ENCODE data around the gene MLC1.

The MLC1 gene

DNA sequence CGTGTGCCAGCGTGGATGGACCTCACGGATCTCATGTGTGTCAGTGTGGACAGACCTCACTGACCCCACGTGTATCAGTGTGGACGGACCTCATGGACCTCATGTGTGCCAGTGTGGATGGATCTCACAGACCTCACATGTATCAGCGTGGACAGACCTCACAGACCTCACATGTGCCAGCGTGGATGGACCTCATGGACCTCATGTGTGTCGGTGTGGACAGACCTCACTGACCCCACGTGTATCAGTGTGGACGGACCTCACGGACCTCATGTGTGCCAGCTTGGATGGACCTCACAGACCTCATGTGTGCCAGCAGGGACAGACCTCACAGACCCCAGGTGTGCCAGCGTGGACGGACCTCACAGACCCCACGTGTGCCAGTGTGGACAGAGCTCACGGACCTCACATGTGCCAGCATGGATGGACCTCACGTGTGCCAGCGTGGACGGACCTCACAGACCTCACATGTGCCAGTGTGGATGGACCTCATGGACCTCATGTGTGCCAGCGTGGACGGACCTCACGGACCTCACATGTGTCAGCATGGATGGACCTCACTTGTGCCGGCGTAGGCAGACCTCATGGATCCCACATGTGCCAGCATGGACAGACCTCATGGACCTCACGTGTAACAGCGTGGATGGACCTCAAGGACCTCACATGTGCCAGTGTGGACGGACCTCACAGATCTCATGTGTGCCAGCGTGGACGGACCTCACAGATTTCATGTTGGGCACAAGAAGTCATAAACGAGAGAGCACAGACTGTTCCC is 45.4 kb downstream of the MLC1 start:
- no peak for DNase-seq (ENCODE audit: low read depth in 1 of 2, low spot score in 1 of 2)

DNA sequence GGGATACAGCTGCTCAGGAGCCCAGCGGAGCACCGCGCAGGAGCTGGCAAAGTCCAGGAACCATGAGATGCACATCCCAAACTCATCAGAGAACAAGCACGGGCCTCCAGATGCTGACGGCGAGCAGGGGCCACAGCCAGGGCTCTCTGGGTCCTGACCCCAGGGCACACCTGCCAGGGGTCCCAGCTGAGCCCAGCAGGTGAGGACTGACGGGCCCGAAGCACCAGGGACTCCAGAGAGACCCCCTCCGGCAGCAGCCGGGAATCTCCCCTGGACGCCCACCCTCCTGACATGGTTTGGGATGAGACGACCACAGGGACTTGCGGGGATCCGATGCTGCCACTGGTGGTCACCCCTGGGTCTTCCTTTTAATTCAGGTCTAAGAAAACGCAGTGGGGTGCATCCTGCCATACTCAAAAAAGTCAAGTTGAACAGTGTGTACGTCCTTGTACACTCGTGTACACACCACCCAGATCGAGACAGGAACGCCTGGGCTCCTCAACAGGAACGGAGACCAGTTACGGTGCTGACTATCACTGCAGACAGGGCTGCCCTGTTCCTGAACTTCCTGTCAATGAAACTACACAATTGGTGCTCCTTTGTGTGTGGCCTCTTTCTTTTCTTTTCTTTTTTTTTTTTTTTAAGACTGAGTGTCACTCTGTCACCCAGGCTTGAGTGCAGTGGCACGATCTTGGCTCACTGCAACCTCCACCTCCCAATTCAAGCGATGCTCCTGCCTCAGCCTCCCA is 49.1 kb downstream of the MLC1 start:
- DNase-seq (ENCODE audit: low read depth in 1 of 2, low spot score in 1 of 2): no peak

DNA sequence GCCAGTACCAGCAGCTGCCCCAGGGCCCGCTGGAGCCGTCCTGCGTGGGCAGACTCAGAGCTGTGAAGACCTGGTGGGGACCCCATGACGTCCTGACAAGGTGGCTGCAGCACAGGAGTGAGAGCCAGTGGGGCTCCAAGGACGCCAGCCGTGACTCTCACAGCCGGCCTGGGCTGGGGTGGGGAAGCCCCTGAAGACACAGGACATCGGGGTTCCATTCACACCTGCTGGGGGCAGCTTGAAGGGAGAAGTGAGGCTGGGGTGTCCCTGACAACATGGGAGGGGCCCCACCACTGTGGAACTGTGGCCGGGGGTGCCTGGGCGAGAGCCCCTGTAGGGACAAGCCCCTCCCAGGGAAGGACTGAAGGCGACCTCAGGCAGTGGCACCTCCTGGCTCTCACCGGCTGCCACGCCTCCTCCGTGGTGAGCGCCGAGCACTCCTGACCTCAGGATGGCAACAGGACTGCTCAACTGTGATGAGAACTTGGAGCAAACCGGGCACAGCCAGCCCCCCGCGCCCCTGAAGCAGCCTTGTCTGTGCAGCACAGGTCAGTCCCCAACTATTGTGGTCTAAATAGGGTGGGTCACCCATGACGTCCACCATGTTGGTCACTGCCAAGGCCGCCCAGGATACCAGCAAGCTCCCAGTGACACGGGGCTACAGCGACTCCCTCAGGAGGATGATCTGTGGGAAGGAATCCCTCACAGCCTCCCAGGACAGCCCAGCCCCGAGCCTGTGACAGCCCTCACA is 49.9 kb downstream of the MLC1 start:
- DNase-seq (ENCODE audit: low read depth in 1 of 2, low spot score in 1 of 2): no peak

DNA sequence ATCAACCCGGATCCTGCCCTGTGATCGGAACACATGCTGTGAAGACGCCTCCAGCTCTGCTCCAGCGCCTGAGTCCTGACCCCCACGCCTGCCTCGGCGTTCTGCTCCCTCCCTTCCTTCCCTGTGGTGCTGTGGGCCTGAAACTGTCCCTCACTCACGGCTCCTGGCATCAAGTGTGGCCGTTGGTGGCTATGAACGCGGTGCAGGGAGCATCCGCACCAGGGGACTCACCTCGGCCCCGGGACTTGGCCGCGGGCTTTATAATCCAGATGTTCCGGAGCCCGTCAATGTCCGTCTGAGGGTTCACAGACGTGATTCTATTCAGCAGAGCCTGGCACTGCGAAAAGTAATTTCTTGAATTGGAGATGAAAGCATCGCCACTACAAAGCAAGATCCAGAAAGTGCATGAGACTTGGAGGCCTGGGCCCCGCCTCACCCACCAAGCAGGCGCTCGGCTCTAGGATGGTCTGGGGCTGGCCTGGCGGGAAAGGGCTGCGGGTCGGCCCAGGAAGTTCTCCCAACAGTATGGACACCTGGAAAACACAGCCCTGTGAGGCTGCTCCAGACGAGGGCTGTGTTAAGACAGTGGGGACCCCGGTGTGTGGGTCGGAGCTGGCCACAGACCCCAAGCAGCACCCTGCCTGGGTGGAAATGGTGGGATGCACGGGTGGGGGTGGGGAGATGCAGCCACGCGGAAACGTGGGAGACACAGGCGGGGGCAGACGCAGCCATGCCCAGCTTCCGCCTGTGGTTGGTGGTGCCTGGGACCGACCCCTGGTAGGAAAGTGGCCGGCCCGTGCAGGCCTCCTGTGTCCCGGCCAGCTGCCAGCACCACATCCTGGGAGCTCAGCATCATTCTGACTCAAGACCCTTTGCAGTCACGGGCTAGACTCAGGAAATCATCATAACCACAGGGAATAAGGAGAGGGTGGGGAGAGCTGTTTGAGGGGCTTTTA is 50.8 kb downstream of the MLC1 start:
- no peak for DNase-seq (ENCODE audit: low read depth in 1 of 2, low spot score in 1 of 2)

DNA sequence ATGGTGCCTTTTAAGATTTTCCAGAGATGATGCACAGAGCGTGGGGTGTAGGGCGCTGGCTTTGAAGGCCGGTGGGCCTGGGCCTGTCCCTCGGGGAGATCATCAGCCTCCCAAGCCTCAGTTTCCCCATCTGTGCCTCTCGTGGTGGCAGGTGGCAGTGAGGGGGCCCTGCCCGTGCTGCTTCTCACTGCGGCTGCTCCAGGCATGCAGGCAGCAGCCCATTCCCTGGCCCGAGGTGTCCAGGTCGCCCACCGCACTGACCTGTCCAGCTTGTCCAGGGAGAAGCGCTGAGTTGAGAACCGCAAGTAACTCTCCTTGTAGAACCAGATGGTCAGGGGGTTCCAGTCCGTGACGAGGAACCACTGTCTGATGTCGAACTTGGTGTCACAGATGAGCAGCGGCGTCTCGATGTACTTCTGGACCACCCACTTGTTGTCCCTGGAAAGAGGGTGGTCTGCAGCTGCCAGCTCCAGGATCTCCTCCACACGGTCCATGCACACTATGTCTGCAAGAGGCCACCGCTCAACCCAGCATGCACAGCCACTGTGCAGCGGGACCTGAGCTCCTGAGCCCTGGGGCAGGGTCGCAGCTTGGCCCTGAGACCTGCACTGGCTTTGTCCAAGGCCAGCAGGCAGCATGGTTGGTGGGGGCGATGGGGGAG is 52.2 kb downstream of the MLC1 start:
- DNase-seq (ENCODE audit: low read depth in 1 of 2, low spot score in 1 of 2): no peak

DNA sequence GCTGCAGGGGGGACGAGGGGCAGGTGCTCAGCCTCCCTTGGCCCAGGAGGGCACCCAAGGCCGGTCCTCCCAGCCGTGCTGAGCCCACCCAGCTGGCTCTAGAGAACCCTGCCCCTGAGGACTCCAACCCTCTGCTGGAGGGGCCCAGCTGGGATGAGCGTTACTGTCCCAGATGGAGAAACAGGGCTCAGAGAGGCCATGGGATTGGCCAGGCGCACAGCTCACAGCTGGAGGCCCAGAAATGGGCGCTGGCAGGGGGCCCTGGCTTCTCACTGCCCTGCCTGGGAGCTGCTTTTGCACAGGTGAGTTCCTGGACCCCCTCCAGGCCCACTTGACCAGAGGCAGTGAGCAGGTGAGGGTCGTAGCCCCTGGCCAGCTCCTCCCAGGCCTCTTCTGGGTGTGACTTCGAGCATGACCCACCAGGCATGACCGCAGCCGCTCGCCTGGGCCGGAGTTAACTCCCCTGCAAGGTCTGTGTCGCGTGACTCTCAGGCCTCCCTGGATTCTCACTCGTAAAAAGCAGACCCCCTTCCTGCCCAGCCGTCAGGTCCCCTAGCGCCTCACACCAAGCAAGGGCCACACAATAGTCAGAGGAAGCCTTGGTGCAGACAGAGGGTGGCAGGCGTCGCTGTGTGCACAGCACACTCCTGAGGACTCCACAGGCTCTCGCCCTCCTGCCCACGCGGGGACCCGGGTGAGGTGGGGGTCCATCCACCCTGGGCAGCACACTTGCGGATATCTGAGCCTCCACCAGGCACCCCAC is 52.9 kb downstream of the MLC1 start:
- DNase-seq (ENCODE audit: low read depth in 1 of 2, low spot score in 1 of 2): no peak

DNA sequence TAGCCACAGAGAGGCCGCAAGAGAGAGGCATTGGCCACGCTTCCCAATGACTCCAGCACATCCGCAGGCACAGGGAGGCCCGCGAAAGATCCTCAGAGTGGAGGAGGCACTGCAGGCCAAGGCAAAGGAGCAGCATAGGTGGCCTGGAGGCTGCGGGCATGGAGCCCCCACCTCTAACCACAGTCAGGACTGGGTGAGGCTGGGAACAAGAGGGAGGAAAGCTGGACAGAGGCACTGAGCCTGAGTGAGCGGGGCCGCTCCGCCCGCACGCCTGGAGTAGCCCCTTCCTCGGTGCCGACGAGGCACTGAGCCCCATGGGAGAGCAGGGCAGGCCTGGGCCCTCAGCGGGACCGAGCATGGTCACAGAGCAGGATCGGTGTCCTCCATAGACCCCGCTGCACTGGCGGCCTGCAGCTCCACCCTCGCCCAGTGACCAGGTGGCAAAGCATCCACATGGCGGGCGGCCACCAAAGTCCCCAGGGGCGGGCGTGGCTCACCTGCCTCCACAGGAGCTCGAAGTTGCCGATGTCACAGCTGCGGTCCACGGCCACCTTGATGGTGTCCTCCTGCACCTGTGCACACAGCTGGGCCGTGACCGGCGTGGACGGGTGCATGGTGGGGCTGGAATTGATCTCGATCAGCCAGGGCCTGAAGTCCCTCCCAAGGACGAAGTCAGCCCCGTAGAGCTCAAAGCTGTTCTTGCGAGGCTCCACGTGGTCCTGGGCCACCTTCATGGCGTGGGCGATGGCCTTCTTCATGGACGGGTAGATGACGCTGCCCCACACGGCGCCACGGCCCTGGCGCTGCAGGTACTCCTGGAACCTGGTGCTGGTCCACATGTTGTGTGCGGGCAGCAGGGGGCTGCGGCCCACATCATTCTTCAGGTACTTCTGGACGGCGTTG is 53.8 kb downstream of the MLC1 start:
- DNase-seq (ENCODE audit: low read depth in 1 of 2, low spot score in 1 of 2): no peak

DNA sequence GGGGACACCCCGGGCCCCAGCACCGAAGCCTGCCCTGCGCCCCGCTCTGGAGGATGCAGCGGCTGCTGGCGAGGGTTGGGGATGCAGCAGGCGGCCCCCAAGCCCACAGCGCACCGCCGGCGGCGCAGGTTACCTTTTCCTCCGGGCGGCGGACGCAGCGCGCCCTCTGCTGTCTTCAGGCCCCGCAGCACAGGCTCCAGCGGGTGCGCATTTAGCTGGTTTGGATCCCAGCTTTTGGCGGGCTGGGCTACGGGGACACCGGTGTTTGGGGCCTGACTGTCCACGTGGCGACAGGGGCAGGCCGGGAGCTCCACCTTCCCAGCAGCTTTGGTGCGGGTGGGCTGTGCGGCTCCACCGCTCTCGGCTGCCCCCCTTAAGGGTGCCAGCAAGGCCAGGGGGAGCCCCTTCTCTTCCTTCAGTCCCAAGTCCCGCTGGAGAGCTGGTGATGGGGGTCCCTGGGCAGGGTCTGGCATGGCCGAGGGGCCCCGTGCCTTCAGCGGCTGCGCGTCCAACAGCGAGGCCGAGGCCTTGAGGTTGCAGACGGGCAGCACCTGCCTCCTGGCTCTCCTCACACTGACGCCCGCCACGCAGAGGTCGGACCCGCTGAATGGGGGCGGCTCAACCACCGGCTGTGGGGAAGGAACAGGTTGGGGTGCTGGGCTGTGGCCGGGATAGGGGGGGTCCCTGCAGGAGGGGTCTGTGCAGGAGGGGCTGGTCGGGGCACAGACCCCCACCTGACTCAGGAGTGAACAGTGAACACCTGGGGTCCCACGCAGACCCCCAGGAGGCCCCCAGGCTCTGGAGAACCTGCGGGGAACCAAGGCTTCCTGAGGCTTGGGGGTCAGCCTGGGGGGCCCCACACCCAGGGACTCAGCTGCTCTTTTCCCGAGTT is 54.7 kb downstream of the MLC1 start:
- DNase-seq (ENCODE audit: low read depth in 1 of 2, low spot score in 1 of 2): peak; percentile 59 to 78

DNA sequence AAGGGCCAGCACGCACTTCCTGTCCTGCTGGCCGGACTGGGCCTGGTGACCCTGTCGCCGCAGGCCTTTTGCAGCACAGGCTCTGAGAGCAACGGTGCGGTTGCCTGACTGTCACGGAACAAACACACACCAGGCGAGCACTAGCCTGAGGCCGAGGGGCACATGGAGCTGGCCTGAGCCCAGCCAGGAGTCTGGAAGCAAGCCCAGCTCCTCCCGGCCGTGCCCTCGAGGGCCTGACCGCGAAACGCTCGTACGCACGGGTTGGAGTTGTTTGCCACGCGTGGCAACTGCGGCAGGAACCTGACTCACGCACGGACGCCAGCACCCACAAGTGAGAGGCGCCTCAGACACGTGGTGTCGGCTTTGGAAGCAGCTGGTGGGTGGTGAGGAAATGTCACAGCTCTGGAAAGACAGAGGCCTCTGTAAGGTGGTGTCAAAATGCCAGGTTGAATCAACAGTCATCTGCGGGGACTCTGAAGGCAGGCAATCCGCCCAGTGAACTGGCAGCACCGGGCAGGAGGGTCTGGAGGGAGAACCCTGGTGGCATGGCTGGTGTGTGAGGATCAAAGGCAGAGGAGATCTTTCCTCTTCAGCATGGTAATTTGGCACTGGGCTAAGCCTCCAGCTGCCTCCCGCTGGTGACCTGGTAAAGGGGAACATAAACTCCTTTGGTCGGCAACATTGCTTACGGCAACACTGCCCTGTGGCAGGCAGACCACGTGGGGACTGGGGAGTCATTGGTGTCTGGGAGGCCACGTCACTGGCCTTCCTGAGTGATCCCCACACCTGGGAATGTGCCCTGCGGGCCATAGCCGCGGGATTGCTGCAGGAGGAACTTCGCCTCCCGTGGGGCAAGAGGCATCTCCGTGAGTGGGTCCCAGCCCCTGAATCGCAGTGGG is 57.3 kb downstream of the MLC1 start:
- DNase-seq (ENCODE audit: low read depth in 1 of 2, low spot score in 1 of 2): peak in 1 of 2 donors; percentile 16

DNA sequence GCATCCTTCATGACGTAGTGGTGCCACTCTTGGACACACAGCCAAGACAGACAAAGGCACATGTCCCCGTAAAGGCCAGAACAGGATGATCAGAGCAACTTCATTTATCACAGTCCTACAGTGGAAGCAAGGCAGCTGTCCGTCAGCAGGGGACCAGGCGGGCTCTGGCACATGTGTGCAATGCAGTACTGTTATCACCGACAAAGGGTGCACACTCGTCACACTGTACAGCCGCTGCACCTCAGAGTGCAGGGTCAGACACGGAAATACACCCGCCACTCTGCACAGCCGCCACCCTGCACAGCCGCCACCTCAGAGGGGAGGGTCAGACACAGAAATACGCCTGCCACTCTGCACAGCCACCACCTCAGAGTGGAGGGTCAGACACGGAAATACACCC is 59.2 kb downstream of the MLC1 start:
- no peak for DNase-seq (ENCODE audit: low read depth in 1 of 2, low spot score in 1 of 2)

DNA sequence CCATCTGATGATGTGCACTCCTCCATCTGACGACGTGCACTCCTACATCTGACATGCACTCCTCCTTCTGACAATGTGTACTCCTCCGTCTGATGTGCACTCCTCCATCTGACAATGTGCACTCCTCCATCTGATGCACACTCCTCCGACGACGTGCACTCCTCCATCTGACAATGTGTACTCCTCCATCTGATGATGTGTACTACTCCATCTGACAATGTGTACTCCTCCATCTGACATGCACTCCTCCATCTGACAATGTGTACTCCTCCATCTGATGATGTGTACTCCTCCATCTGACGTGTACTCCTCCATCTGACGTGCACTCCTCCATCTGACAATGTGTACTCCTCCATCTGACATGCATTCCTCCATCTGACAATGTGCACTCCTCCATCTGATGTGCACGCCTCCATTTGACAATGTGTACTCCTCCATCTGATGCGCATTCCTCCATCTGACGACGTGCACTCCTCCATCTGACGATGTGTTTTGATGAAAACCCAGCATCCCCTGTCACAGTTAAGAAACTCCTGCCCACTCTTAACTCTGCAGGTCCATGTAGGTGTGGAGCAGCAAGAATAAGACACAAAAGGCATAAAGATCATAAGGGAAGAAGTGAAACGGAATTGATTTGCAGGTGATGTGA is 62.9 kb downstream of the MLC1 start:
- no peak for DNase-seq (ENCODE audit: low read depth in 1 of 2, low spot score in 1 of 2)

DNA sequence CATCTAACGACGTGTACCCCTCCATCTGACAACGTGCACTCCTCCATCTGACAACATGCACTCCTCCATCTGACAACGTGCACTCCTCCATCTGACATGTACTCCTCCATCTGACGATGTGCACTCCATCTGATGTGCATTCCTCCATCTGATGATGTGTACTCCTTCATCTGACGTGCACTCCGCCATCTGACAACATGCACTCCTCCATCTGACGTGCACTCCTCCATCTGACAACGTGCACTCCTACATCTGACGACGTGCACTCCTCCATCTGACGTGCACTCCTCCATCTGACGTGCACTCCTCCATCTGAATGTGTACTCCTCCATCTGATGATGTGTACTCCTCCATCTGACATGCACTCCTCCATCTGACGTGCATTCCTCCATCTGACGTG is 64.6 kb downstream of the MLC1 start:
- no peak for DNase-seq (ENCODE audit: low read depth in 1 of 2, low spot score in 1 of 2)

DNA sequence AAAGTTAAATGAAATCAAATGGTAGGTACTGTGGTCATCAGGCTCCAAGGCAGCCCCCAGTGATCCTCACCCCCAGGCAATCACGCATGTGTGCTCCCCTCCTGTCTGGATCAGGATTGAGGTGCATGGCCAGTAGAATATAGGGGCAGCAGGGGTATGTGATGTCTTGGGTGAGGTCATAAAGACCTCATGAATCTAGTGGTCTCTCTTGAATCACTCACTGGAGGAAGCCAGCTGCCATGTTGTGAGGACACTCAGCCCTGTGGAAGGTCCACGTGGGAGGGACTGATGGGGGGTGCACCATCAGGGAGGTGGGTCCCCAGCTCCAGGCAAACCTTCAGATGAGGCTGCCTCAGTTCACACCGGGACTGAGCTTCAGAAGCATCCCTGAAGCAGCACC is 65.9 kb downstream of the MLC1 start:
- no peak for DNase-seq (ENCODE audit: low read depth in 1 of 2, low spot score in 1 of 2)

DNA sequence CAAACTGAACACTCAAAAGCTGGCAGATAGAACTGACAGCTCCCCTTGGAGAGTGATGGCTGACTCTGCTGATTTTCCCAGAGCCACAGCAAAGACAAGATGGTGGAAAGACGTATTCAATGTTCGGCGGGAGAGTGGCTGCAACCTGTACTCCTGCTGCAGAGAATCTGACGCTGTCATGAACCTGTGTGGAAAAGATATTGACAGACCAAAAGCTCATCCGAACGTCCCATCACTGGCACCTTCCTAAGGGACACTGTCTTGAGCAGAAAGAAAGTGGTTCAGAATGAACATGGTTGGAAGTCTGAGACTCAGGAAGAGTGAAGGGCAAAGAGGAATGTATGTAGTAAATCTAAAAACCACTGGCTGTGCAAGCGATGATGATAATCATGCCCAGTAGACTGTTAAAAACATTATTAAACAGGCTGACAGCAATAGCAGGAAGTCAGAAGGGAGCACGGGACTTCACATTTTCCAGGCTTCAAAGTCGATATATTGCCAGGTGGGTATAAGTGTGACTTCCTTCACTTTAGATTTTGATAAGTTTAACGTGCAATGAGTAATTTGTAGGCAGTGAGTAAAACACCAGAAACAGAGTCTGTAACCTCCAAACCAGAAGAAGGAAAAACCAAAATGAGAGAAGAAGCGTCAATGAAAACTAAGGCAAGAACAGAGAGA is 66.5 kb downstream of the MLC1 start:
- DNase-seq (ENCODE audit: low read depth in 1 of 2, low spot score in 1 of 2): no peak

DNA sequence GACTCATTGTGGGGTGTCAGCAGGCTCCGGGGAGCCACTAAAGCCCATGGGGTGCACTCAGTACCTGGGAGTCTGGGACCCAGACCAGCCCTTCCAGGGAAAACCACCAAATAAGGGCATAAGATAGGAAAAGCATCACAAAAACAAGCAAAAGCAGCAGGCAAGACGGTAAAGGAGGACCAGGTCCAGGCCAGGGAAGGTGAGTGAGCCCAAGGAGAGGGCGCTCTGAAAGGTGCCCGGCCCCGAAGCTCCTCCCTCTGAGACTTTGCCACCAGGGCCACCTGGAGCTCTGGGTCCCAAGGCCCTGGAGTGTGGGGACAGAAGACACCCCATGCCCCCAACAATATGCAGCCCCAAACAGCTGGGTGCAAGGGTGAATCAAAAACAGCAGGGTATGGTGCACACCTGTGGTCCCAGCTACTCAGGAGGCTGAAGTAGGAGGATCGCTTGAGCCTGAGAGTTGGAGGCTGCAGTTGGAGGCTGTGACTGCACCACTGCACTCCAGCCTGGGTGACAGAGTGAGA is 67.5 kb downstream of the MLC1 start:
- no peak for DNase-seq (ENCODE audit: low read depth in 1 of 2, low spot score in 1 of 2)

All from stimulated activated CD4-positive, alpha-beta T cell treated with anti-CD3 and anti-CD28 coated beads, Interleukin-15, amount 100 ng/mL, for 1 hour (primary cell).